Progenitor cell of endocrine pancreas (in vitro differentiated cells): ENCODE data around the gene GALK1. TPM values are rescaled to one million over a fixed set of nuclear protein-coding genes. Genes with fewer than 3 reads are reported as not detected.

ENCODE experiments used
- DNase-seq: peaks from one replicate; pipeline ENCODE4 v3.0.0; 2021; ENCODE audit warnings: low spot score; ENCODE audit not compliant: unreplicated experiment
- H3K27ac Mint-ChIP-seq: 2 replicates; pipeline ENCODE4 v1.8.0; 2021; ENCODE audit warnings: mild to moderate bottlenecking, moderate library complexity, mixed read lengths
- H3K27me3 Mint-ChIP-seq: 2 replicates; pipeline ENCODE4 v1.8.0; 2021; ENCODE audit warnings: mixed read lengths
- H3K36me3 Mint-ChIP-seq: 2 replicates; pipeline ENCODE4 v1.8.0; 2022; ENCODE audit warnings: mixed read lengths; ENCODE audit not compliant: insufficient read depth
- H3K4me1 Mint-ChIP-seq: 2 replicates; pipeline ENCODE4 v1.8.0; 2021; ENCODE audit warnings: low read depth, mixed read lengths
- H3K4me3 Mint-ChIP-seq: 2 replicates; pipeline ENCODE4 v1.8.0; 2021; ENCODE audit warnings: low read depth, mild to moderate bottlenecking, moderate library complexity, mixed read lengths
- H3K9me3 Mint-ChIP-seq: 2 replicates; pipeline ENCODE4 v1.8.0; 2021; ENCODE audit warnings: low read depth, mixed read lengths
- total RNA-seq: library from RNA; stranded (reverse); gene quantifications from 2 replicates; pipeline ENCODE4 v1.2.1, GENCODE V29; 2021
- TF ChIP-seq, protein P1 (sequence below): fragments of 200-600 bp; sonication (generic); IDR thresholded peaks from one replicate; pipeline ENCODE4 v1.5.0; 2021; ENCODE audit warnings: antibody characterized with exemption, mild to moderate bottlenecking; ENCODE audit not compliant: unreplicated experiment

The GALK1 gene
- total RNA-seq, 1 donor from 2014 or later: 11.2 TPM

DNA sequence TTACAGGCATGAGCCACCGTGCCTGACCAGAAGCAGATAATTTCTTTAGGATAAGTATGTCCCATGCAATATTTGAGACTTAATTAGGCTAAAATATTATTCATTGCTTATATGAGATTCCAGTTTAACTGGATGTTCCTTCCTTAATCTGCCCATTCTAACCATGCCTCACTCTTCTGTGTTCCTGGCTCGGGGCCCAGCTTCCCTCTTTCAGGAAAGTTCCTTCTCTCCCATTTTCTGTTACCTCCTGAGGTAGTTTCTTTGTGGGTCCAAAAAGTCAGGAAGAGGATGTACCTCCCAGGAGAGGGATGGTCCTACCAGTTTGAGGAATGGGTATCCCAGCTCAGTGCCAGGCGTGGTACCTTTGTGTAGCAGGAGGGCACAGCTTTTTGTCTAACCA lies 42.9 kb upstream of the GALK1 start:
- Mint-ChIP-seq H3K36me3 (peaks cover 2% of the 10 kb centered on the region), H3K27me3 (no peaks in the 10 kb centered on the region), H3K4me3 (no peak overlapping the region), H3K4me1 (no peaks in the 10 kb centered on the region), H3K9me3 (no peaks in the 10 kb centered on the region), H3K27ac (no peak overlapping the region)
- TF ChIP-seq, protein P1, sequence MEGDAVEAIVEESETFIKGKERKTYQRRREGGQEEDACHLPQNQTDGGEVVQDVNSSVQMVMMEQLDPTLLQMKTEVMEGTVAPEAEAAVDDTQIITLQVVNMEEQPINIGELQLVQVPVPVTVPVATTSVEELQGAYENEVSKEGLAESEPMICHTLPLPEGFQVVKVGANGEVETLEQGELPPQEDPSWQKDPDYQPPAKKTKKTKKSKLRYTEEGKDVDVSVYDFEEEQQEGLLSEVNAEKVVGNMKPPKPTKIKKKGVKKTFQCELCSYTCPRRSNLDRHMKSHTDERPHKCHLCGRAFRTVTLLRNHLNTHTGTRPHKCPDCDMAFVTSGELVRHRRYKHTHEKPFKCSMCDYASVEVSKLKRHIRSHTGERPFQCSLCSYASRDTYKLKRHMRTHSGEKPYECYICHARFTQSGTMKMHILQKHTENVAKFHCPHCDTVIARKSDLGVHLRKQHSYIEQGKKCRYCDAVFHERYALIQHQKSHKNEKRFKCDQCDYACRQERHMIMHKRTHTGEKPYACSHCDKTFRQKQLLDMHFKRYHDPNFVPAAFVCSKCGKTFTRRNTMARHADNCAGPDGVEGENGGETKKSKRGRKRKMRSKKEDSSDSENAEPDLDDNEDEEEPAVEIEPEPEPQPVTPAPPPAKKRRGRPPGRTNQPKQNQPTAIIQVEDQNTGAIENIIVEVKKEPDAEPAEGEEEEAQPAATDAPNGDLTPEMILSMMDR: no peak
- DNase-seq: no peak

GRCh38 chr17:75806822-75807500 lies 42.0 kb upstream of the GALK1 start:
- no peak for DNase-seq
- Mint-ChIP-seq H3K27ac (peak overlapping the region; percentile 45), H3K4me1 (no peaks in the 10 kb centered on the region), H3K9me3 (no peaks in the 10 kb centered on the region), H3K36me3 (no peaks in the 10 kb centered on the region), H3K4me3 (no peak overlapping the region), H3K27me3 (no peaks in the 10 kb centered on the region)
- TF ChIP-seq, protein P1: no peak

- Mint-ChIP-seq H3K9me3 (no peaks in the 10 kb centered on the region), H3K27ac (no peak overlapping the region), H3K27me3 (no peaks in the 10 kb centered on the region), H3K4me1 (no peaks in the 10 kb centered on the region), H3K36me3 (peaks cover 3% of the 10 kb centered on the region), H3K4me3 (no peak overlapping the region)
- no peak for DNase-seq
- TF ChIP-seq, protein P1: no peak
Observed at GRCh38 chr17:75803883-75804282, 38.9 kb upstream of the GALK1 start.

DNA sequence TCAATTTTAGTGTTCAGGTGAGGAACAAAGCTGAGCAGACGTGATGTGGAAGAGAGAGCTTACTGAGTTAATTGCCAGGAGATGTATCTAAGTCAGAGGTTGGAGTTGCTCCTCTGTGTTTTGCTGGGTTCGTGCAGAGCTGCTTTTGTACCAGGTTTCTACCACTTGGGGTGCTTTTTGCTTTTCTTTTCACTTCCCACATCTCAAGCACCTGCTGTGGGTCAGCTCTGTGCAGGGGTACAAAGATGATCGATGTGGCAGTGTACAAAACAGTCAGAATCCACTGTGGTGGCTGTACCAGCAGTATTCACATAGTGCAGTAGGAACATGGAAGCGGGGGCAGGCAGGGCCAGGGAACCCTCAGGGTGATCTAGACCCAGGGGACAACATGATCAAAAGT lies 34.4 kb upstream of the GALK1 start:
- Mint-ChIP-seq H3K36me3 (peaks cover 3% of the 10 kb centered on the region), H3K4me1 (no peaks in the 10 kb centered on the region), H3K9me3 (no peaks in the 10 kb centered on the region), H3K4me3 (no peak overlapping the region), H3K27me3 (no peaks in the 10 kb centered on the region), H3K27ac (no peak overlapping the region)
- TF ChIP-seq, protein P1: no peak
- DNase-seq: no peak

GRCh38 chr17:75795820-75796607 lies 31.0 kb upstream of the GALK1 start:
- Mint-ChIP-seq H3K36me3 (peaks cover 7% of the 10 kb centered on the region), H3K27ac (peak overlapping the region; percentile 90), H3K4me1 (no peaks in the 10 kb centered on the region), H3K27me3 (no peaks in the 10 kb centered on the region), H3K4me3 (no peak overlapping the region), H3K9me3 (no peaks in the 10 kb centered on the region)
- DNase-seq: no peak
- TF ChIP-seq, protein P1: no peak
